GM19468 (cell line): ENCODE data around the gene FBLN5.

ENCODE experiments used
- ATAC-seq: cut with Tn5 transposase; IDR thresholded peaks from one replicate; pipeline ENCODE4 v1.9.1; 2021; ENCODE audit warnings: mild to moderate bottlenecking, moderate library complexity, moderate number of reproducible peaks; ENCODE audit not compliant: unreplicated experiment; ENCODE audit errors: extremely low read depth

Gene FBLN5

GRCh38 chr14:91953170-91953985 lies 5.9 kb upstream of the FBLN5 start:
- ATAC-seq, result no peak

- no peak for ATAC-seq
These were observed 646 bp downstream of the FBLN5 start for GRCh38 chr14:91946622-91947474.

- no peak for ATAC-seq
These were observed 1.5 kb downstream of the FBLN5 start for GRCh38 chr14:91945751-91946621.

GRCh38 chr14:91942946-91943345 lies 4.5 kb downstream of the FBLN5 start:
- ATAC-seq, result no peak

- ATAC-seq, result no peak
These were observed 5.4 kb downstream of the FBLN5 start for GRCh38 chr14:91942128-91942527.

- ATAC-seq, result no peak
These were observed 7.3 kb downstream of the FBLN5 start for GRCh38 chr14:91940209-91940608.

- ATAC-seq, result no peak
These were observed 11.9 kb downstream of the FBLN5 start for GRCh38 chr14:91935586-91935985.

- no peak for ATAC-seq
These were observed 12.8 kb downstream of the FBLN5 start for GRCh38 chr14:91934554-91935285.

GRCh38 chr14:91931478-91932088 lies 15.9 kb downstream of the FBLN5 start:
- no peak for ATAC-seq

GRCh38 chr14:91929700-91930099 lies 17.8 kb downstream of the FBLN5 start:
- no peak for ATAC-seq

GRCh38 chr14:91927800-91928199 lies 19.7 kb downstream of the FBLN5 start:
- ATAC-seq, result no peak

- ATAC-seq, result no peak
These were observed 20.3 kb downstream of the FBLN5 start for GRCh38 chr14:91927191-91927590.

- no peak for ATAC-seq
These were observed 21.2 kb downstream of the FBLN5 start for GRCh38 chr14:91926131-91926890.

GRCh38 chr14:91925727-91926121 lies 21.8 kb downstream of the FBLN5 start:
- no peak for ATAC-seq

GRCh38 chr14:91925001-91925726 lies 22.3 kb downstream of the FBLN5 start:
- no peak for ATAC-seq

GRCh38 chr14:91920526-91920925 lies 27.0 kb downstream of the FBLN5 start:
- no peak for ATAC-seq

GRCh38 chr14:91919814-91920213 lies 27.7 kb downstream of the FBLN5 start:
- ATAC-seq, result no peak
